GM18508 (cell line): ENCODE data around the gene C7.
"Not testable (repeated sequence)": the region's sequence is repeated elsewhere in the genome, so short reads cannot be mapped to it uniquely, and the experiment has no call there.

Experiments used
- ATAC-seq: cut with Tn5 transposase; IDR thresholded peaks from one replicate; pipeline ENCODE4 v1.9.1; 2021; ENCODE audit warnings: moderate number of reproducible peaks; ENCODE audit not compliant: insufficient read depth, unreplicated experiment

The C7 gene

GRCh38 chr5:40987349-40987748, 78.1 kb downstream of the C7 start:
- no peak for ATAC-seq

GRCh38 chr5:40988746-40989510, 79.6 kb downstream of the C7 start:
- ATAC-seq, result no peak

GRCh38 chr5:40991168-40991980, 82.1 kb downstream of the C7 start:
- ATAC-seq, result no peak

- ATAC-seq, result no peak
Measured at GRCh38 chr5:40991981-40992559, 82.8 kb downstream of the C7 start.

- no peak for ATAC-seq
Measured at GRCh38 chr5:40995801-40996586, 86.7 kb downstream of the C7 start.

- ATAC-seq, result no peak
Measured at GRCh38 chr5:40999142-40999541, 89.8 kb downstream of the C7 start.

- no peak for ATAC-seq
Measured at GRCh38 chr5:40999966-41000365, 90.7 kb downstream of the C7 start.

- no peak for ATAC-seq
Measured at GRCh38 chr5:41003670-41004376, 94.5 kb downstream of the C7 start.

GRCh38 chr5:41004931-41005330, 95.6 kb downstream of the C7 start:
- ATAC-seq, result no peak

GRCh38 chr5:41009232-41009631, 99.9 kb downstream of the C7 start:
- no peak for ATAC-seq

- no peak for ATAC-seq
Measured at GRCh38 chr5:41010572-41010971, 101.3 kb downstream of the C7 start.

- ATAC-seq, result no peak
Measured at GRCh38 chr5:41012318-41012717, 103.0 kb downstream of the C7 start.

GRCh38 chr5:41022600-41022999, 113.3 kb downstream of the C7 start:
- ATAC-seq, result not testable (repeated sequence)
